ENCODE results near the gene KCNJ5.

Gene KCNJ5

DNA sequence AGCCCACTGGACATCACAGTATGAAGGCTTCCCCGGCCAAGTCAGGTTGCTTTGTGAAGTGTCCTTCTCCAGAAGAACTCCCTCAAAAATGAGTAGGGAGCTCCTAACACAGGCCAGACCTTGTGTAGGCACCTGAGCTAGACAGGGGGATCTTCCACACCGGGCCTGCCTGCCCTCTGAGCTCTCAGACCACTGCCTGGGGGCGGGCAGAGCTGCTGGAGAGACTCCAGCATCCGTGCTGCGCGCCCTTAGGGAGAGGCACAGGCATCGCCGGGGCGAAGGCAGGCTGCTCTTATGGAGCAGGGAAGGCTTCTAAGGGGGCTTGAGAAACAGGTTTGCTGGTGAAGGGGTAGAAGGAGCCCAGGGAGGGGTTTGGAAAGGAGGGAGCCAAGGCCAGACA, 4.4 kb downstream of the KCNJ5 start:
- Mint-ChIP-seq H3K4me3 (no peak overlapping the region), H3K9me3 (no peaks in the 10 kb centered on the region), H3K36me3 (no peaks in the 10 kb centered on the region), H3K27ac (no peak overlapping the region), H3K4me1 (peaks cover 14% of the 10 kb centered on the region), H3K27me3 (peaks cover 31% of the 10 kb centered on the region)
- DNase-seq (ENCODE audit: low spot score in 2 of 2) = no peak
- no peak for ATAC-seq (ENCODE audit: low read depth)

DNA sequence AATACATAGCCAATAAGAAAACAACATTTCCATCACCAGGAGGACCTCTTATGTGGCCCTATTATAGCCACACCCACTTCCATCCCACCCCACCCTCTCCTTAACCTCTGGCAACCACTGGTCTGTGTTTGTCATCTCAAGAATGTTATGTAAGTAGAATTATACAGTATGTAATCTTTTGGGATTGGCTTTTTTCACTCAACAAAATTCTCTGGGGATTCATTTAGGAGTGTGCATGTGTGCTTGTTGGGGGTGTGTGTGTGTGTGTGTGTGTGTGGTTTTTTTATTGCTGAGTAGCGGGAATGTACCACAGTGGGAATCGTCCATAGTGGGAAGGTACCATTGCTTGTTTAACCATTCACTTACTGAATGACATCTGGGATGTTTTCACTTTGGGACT, 5.2 kb downstream of the KCNJ5 start:
- no peaks in the 10 kb centered on the region for H3K36me3 Mint-ChIP-seq
- no peaks in the 10 kb centered on the region for H3K9me3 Mint-ChIP-seq
- H3K27ac Mint-ChIP-seq = no peak overlapping the region
- H3K4me1 Mint-ChIP-seq = peaks cover 11% of the 10 kb centered on the region
- H3K27me3 Mint-ChIP-seq = peaks cover 31% of the 10 kb centered on the region
- H3K4me3 Mint-ChIP-seq = no peak overlapping the region
- DNase-seq (ENCODE audit: low spot score in 2 of 2) = no peak
- ATAC-seq (ENCODE audit: low read depth) = no peak

DNA sequence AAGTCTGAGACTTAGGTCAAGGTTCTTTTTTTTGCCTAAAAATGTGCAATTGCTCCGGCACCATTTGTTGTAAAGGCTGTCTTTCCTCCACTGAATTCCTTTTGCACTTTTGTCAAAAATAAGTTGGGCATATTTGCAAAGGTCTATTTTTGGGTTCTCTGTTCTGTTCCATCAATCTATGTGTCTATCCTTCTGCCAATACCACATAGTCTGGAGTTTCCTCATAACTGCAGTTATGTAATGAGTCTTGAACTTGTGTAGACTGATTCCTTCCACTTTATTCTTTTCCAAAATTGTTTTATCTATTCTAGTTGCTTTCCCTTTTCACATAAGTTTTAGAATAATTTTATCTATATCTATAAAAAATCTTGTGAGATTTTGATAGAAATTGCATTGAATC, 6.7 kb downstream of the KCNJ5 start:
- DNase-seq (ENCODE audit: low spot score in 2 of 2) (no peak), ATAC-seq (ENCODE audit: low read depth) (no peak)
- peaks cover 33% of the 10 kb centered on the region for H3K27me3 Mint-ChIP-seq
- H3K4me3 Mint-ChIP-seq = no peak overlapping the region
- H3K36me3 Mint-ChIP-seq = no peaks in the 10 kb centered on the region
- H3K27ac Mint-ChIP-seq = no peak overlapping the region
- peaks cover 11% of the 10 kb centered on the region for H3K4me1 Mint-ChIP-seq
- H3K9me3 Mint-ChIP-seq = no peaks in the 10 kb centered on the region

DNA sequence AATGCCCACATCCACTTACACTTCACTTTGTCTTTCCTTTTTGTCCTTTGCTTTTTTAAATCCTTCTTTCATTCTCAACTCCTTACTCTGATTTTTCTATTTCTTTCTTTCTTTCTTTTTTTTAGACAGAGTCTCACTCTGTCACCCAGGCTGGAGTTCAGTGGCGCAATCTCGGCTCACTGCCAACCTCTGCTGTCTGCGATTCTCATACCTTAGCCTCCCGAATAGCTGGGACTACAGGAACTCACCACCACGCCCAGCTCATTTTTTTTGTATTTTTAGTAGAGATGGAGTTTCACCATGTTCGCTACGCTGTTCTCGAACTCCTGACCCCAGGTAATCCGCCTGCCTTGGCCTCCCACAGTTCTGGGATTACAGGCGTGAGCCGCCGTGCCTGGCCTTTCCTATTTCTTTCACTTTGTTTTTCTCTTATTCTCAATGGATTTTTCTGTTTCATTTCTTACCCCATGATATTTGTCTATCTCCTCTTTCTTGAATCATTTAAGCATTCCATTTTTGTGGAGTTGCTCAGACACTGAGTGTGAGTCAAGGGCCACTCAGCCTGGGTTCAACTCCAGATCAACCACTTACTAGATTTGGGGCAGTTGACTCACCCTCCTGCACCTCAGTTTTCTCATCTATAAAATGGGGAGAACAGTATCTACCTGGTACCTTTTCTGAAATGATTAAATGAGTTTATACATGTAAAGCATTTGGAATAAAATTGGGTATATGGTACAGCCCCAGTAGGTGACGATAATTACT, 7.6 kb downstream of the KCNJ5 start:
- no peak overlapping the region for H3K27ac Mint-ChIP-seq
- H3K4me3 Mint-ChIP-seq = no peak overlapping the region
- DNase-seq (ENCODE audit: low spot score in 2 of 2) = no peak
- peaks cover 15% of the 10 kb centered on the region for H3K4me1 Mint-ChIP-seq
- H3K36me3 Mint-ChIP-seq = no peaks in the 10 kb centered on the region
- no peak for ATAC-seq (ENCODE audit: low read depth)
- peaks cover 33% of the 10 kb centered on the region for H3K27me3 Mint-ChIP-seq
- H3K9me3 Mint-ChIP-seq = no peaks in the 10 kb centered on the region

DNA sequence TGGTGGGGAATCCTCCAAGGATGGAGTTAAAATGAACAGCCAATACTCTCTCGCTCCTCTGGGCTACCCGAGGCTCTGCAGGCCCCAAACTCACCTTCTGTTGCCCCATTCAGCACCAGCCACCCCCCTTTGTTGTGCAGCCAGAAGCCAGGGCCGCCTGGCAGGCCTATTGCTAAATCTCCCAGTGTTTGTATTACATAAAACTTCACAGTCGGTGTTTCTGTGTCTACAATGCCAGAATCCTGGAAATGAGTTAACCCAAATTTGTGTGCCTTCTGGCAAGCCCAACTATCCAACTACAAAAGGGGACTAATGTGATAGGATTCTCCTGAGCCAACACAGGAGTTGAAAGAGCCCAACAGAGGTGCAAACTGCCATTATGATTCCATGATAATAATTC, 9.3 kb downstream of the KCNJ5 start:
- H3K36me3 Mint-ChIP-seq = no peaks in the 10 kb centered on the region
- H3K4me3 Mint-ChIP-seq = no peak overlapping the region
- no peak overlapping the region for H3K27ac Mint-ChIP-seq
- ATAC-seq (ENCODE audit: low read depth) = no peak
- peaks cover 34% of the 10 kb centered on the region for H3K27me3 Mint-ChIP-seq
- DNase-seq (ENCODE audit: low spot score in 2 of 2) = no peak
- H3K9me3 Mint-ChIP-seq = no peaks in the 10 kb centered on the region
- H3K4me1 Mint-ChIP-seq = peaks cover 19% of the 10 kb centered on the region

DNA sequence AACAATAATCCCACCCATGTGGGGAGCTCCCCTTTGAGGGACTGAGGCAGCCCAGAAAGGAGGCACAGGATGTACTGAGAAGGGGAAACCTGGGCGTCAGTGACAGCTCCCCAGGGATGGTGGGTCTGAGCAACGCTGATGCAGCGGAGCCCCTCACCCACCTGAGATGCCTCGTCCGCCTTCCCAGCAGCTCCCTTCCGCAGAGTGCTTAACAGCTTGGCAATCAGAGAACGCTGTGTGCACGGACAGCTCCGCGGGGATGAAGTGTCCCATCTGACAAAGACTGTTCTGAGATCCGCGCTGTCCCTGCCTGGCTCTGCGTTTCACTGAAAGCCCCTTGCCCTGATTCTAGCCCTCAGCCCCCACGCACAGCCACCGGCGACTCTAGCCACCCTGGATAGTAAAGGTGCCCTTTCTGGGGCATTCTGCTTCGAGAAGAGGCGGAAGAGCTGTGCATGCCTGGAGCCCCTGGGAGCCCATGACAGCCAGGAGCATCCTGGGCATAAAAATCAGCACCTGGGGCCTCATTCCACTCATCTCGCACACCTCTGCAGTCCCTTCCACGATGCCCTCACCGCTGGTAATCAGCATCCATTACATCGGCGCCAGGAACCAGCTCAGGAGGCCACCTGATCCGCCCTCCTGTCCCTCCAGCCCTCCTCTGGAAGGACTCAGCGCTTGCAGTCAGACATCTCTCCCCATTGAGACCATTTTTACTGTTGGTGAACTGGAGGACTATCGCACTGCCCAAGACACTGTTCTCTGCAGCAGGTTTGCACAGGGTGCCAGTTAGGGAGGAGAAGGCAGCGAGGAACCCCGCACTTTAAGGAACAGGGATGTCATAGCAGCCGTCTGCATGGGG, 10.7 kb downstream of the KCNJ5 start:
- ATAC-seq (ENCODE audit: low read depth) = no peak
- Mint-ChIP-seq H3K4me3 (no peak overlapping the region), H3K4me1 (peaks cover 26% of the 10 kb centered on the region), H3K27me3 (peaks cover 33% of the 10 kb centered on the region), H3K9me3 (no peaks in the 10 kb centered on the region), H3K27ac (no peak overlapping the region), H3K36me3 (no peaks in the 10 kb centered on the region)
- no peak for DNase-seq (ENCODE audit: low spot score in 2 of 2)

DNA sequence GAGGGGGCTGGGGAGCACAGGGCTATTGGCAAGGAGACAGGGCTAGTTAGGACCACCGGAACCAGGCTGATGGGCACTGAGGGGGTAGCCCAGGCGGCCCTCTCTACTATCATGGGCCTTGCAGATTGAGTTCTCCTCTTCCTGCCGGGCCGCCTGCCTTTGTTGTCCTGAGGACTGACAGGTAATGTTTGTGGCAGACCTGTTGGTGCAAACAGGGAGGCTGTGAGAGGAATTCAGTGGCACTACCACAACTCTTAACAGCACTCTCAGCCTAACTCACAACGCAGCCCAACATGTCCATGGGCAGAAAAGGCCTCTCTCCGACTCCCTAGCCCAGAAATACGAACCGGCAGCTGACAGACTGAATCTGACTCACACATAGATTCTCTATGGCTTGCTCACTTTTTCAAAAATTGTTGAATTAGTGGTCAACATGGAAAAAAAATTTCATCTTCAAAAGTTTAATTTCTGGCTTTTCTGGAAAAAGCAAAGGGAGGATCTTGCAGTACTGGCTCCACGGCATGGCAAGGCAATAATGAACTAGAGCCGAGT, 11.4 kb downstream of the KCNJ5 start:
- Mint-ChIP-seq H3K27me3 (peaks cover 32% of the 10 kb centered on the region), H3K9me3 (no peaks in the 10 kb centered on the region), H3K27ac (no peak overlapping the region), H3K4me1 (peaks cover 26% of the 10 kb centered on the region), H3K4me3 (no peak overlapping the region), H3K36me3 (no peaks in the 10 kb centered on the region)
- ATAC-seq (ENCODE audit: low read depth) = no peak
- no peak for DNase-seq (ENCODE audit: low spot score in 2 of 2)

DNA sequence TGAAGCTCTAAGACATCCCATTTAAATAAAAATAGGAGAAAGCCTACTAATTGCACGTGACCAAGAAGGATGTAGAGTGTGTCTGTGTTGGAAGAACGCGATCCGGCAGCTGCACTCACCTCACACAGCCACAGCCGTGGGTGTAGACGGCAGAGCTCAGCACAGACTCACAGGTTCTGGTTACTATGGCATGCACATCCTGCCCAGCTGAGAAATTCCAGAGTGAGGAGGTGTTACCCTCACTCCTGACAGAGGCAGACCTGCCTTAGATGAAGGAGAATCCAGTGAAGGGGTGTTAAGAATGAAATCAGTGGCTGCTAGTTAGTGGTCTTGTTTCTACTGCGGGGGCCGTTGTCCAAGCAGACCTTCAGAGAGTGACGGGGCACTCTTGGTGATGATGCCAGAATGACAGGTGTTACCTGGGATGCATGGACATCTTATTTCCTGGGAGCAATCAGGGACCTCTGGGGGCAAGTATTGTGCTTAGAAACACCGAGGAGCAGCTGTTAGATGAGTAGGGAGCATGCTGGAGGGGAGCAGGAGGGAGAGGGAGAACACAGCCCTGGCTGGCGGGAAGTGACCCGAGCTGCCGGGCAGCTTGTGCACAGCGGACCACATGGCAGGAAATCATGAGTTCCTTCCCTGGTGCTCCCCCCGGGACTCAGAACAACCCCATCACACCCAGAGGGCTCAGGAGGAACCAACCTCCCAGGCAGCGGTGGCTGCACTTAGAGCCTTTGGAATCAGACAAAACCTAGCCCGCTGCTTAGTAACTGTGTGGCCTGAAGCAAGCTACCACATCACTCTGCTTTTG, 12.3 kb downstream of the KCNJ5 start:
- Mint-ChIP-seq H3K4me1 (peaks cover 23% of the 10 kb centered on the region), H3K36me3 (no peaks in the 10 kb centered on the region), H3K9me3 (no peaks in the 10 kb centered on the region), H3K27me3 (peaks cover 29% of the 10 kb centered on the region), H3K4me3 (peak overlapping the region; percentile 48), H3K27ac (no peak overlapping the region)
- peak; percentile 25 for ATAC-seq (ENCODE audit: low read depth)
- no peak for DNase-seq (ENCODE audit: low spot score in 2 of 2)

DNA sequence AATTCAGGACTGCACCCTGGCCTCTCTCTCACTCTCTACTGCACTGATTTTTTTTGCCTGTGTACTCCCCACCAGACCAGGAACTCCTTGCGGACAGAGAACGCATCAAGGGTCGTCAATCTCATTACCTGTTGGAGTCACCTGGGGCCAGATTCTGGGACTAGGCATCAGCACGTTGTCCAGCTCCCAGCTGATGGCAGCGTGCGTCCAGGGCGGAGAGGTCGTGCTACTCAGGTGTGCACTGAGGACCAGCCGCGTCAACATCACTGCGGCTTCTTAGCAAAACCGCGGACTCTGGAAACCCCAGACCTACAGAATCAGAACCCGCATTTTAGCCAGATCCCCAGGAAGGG, 13.1 kb downstream of the KCNJ5 start:
- no peaks in the 10 kb centered on the region for H3K9me3 Mint-ChIP-seq
- no peaks in the 10 kb centered on the region for H3K36me3 Mint-ChIP-seq
- no peak overlapping the region for H3K27ac Mint-ChIP-seq

DNA sequence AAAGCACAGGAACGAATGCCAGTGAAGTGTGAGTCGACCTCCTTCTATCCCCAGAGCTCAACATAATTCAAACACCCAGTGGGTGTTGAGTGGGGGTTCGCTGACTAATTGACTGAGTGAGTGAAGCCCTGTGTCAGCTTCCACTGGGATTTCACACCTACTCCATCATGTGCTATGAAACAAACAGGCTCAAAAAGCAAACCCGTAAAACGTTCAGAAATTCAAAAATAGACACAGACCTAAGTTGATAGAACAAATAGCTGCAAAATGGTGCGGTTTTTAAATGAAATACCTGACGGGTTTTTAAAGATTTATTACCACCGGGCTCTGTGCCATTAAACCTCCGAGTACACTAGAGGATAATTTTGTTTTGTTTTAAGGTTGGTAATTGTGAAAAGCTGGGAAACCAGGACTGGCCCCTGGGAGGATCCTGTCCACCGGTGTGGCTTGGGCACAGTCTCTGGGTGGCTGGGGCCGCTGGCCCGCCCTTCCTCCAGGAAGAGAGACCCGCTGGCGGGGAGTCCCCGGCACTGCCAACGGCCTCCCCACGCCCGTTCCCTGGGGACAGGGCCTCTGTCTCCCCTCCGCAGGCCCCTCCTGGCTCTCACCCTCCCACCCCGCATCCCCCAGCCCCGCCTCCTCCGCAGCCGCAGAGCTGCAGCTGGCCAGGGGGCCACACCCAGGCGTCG, 13.6 kb downstream of the KCNJ5 start:
- Mint-ChIP-seq H3K27ac (no peak overlapping the region), H3K9me3 (no peaks in the 10 kb centered on the region), H3K36me3 (no peaks in the 10 kb centered on the region), H3K4me1 (peaks cover 19% of the 10 kb centered on the region), H3K27me3 (peaks cover 25% of the 10 kb centered on the region), H3K4me3 (peak overlapping the region; percentile 88)
- ATAC-seq (ENCODE audit: low read depth) (peak; percentile 50), DNase-seq (ENCODE audit: low spot score in 2 of 2) (no peak)

More for the DNA sequence above, 13.1 kb downstream of the KCNJ5 start:
- DNase-seq (ENCODE audit: low spot score in 2 of 2) = no peak
- Mint-ChIP-seq H3K27me3 (peaks cover 27% of the 10 kb centered on the region), H3K4me3 (peak overlapping the region; percentile 88), H3K4me1 (peaks cover 19% of the 10 kb centered on the region)
- no peak for ATAC-seq (ENCODE audit: low read depth)

DNA sequence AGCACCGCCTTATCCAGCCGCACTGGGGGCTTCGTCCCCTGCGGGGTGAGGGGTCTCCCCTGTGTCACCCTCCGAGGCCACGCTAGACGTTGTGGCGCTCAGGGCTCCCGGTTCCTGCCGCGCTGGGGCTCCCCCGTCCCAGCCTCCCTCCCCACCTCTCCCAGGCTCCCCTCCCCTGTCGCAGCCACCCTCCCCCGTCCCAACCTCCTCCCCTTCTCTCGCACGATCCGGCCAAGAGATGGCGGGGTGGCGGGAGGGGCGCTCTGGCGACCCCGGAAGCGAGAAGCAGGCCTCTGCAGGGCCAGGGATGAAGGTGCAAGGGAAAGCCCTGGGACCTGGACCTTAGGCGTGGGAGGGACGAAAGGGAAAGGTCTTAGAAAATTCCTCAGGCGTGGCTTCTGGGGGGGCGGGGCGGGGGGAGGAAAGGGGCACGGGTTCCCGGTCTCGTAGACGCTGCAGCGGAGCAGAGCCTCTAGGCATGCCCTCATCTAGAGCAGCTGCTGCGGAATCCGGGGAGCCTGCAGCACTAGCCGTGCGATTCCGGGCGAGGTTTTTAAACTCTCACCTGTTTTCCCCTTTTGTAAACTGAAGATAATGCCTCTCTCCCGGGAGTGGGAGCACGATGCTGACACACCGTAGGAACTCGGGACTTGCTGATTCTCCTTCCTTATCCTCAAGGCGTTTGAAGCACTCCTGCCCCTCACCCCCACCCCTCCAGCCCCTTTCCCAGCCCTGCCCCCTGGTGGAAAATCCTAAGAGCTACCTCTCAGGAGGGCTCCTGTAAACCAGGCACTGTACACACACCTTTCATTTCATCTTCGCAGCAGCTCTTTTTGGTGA, 14.4 kb downstream of the KCNJ5 start:
- Mint-ChIP-seq H3K27me3 (peaks cover 22% of the 10 kb centered on the region), H3K9me3 (no peaks in the 10 kb centered on the region), H3K4me1 (peaks cover 19% of the 10 kb centered on the region), H3K4me3 (peak overlapping the region; percentile 88), H3K27ac (no peak overlapping the region), H3K36me3 (no peaks in the 10 kb centered on the region)
- ATAC-seq (ENCODE audit: low read depth) (peak; percentile 66), DNase-seq (ENCODE audit: low spot score in 2 of 2) (no peak)

DNA sequence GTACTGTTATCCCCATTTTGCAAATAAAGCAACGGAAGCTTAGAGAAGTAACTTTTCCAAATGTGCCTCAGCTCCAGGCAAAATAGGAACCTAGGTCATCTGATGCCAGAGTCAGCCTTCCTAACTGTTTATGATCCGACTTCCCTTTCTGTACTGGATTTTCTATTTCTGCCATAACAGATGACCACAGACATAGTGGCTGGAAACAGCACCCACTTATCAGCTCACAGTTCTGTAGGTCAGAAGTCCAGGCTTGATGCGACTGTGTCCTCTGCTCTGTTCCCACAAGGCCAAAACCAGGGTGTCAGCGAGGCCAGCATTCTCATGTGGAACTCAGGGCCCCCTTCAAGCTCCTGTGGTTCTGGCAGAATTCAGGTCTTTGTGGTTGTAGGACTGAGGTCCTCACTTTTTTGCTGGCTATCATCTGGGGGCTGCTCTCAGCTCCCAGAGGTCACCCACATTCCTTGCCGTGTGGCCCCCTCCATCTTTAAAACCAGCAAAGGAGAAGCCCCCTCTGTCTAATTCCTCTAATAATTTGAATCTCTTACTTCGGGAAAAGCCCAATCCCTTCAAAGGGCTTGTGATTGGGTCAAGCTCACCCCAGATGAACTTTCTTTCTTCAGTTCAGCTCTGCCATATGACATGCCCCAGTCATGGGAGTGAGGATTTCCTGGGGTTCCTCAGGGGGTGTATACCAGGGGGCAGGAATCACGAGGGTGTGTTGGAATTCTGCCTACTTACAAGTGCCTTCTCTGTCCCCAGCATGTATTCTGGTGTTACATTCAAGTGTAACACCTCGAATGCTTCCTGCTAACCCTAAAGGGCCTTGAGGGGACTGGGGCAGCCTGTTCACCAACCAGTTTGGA, 15.3 kb downstream of the KCNJ5 start:
- Mint-ChIP-seq H3K27me3 (peaks cover 17% of the 10 kb centered on the region), H3K4me3 (peak overlapping the region; percentile 88), H3K36me3 (no peaks in the 10 kb centered on the region), H3K9me3 (no peaks in the 10 kb centered on the region), H3K4me1 (peaks cover 19% of the 10 kb centered on the region), H3K27ac (no peak overlapping the region)
- ATAC-seq (ENCODE audit: low read depth) (no peak), DNase-seq (ENCODE audit: low spot score in 2 of 2) (no peak)

Data from memory B cell (primary cell).